GM18499 (cell line): Measurements from ENCODE around the gene TMEM123.
A peak's percentile ranks its signal among the peaks of the same experiment; 100 is the strongest.

ENCODE experiments used
- ATAC-seq: cut with Tn5 transposase; IDR thresholded peaks from one replicate; pipeline ENCODE4 v1.9.1; 2021; ENCODE audit warnings: moderate number of reproducible peaks; ENCODE audit not compliant: insufficient read depth, unreplicated experiment

The TMEM123 gene

GRCh38 chr11:102429226-102429625 lies 23.3 kb downstream of the TMEM123 start:
- ATAC-seq, result no peak

GRCh38 chr11:102428696-102429095 lies 23.9 kb downstream of the TMEM123 start:
- ATAC-seq, result no peak

GRCh38 chr11:102427068-102427467 lies 25.5 kb downstream of the TMEM123 start:
- ATAC-seq, result no peak

- no peak for ATAC-seq
Observed at GRCh38 chr11:102426570-102426969, 26.0 kb downstream of the TMEM123 start.

GRCh38 chr11:102426000-102426399 lies 26.6 kb downstream of the TMEM123 start:
- ATAC-seq, result no peak

- ATAC-seq, result no peak
Observed at GRCh38 chr11:102423936-102424335, 28.6 kb downstream of the TMEM123 start.

GRCh38 chr11:102422817-102423712 lies 29.5 kb downstream of the TMEM123 start:
- no peak for ATAC-seq

GRCh38 chr11:102421261-102421660 lies 31.3 kb downstream of the TMEM123 start:
- ATAC-seq, result no peak

GRCh38 chr11:102420547-102420946 lies 32.0 kb downstream of the TMEM123 start:
- peak; percentile 77 for ATAC-seq

- ATAC-seq, result no peak
Observed at GRCh38 chr11:102419181-102419580, 33.4 kb downstream of the TMEM123 start.

- no peak for ATAC-seq
Observed at GRCh38 chr11:102416976-102417375, 35.6 kb downstream of the TMEM123 start.

- no peak for ATAC-seq
Observed at GRCh38 chr11:102415304-102415916, 37.2 kb downstream of the TMEM123 start.

- ATAC-seq, result no peak
Observed at GRCh38 chr11:102414559-102414958, 38.0 kb downstream of the TMEM123 start.

GRCh38 chr11:102413497-102413896 lies 39.1 kb downstream of the TMEM123 start:
- no peak for ATAC-seq

GRCh38 chr11:102411142-102411541 lies 41.4 kb downstream of the TMEM123 start:
- no peak for ATAC-seq

GRCh38 chr11:102410382-102410784 lies 42.2 kb downstream of the TMEM123 start:
- ATAC-seq, result no peak

- no peak for ATAC-seq
Observed at GRCh38 chr11:102408339-102408738, 44.2 kb downstream of the TMEM123 start.

GRCh38 chr11:102407901-102408300 lies 44.7 kb downstream of the TMEM123 start:
- no peak for ATAC-seq

GRCh38 chr11:102406099-102406498 lies 46.5 kb downstream of the TMEM123 start:
- ATAC-seq, result no peak

- no peak for ATAC-seq
Observed at GRCh38 chr11:102405501-102405900, 47.1 kb downstream of the TMEM123 start.

- no peak for ATAC-seq
Observed at GRCh38 chr11:102402548-102402947, 50.0 kb downstream of the TMEM123 start.

- no peak for ATAC-seq
Observed at GRCh38 chr11:102401905-102402304, 50.7 kb downstream of the TMEM123 start.
